ENCODE measurements around the gene KDM2B.
"Not testable (repeated sequence)": the region's sequence is repeated elsewhere in the genome, so short reads cannot be mapped to it uniquely, and the experiment has no call there.

The KDM2B gene

GRCh38 chr12:121490401-121491281 is 90.2 kb downstream of the KDM2B start:
- Histone ChIP-seq H3K79me2 (ENCODE audit: low read length) (peaks cover 98% of the 10 kb centered on the region), H3K36me3 (replicated peaks; ENCODE audit: low read depth, low read length) (peaks cover 52% of the 10 kb centered on the region), H3K4me3 (ENCODE audit: low read length) (no peak overlapping the region), H3K4me1 (ENCODE audit: low read length) (no peaks in the 10 kb centered on the region), H3K9me3 (ENCODE audit: insufficient read depth, low read length) (no peaks in the 10 kb centered on the region), H3K4me2 (ENCODE audit: low read length) (no peak overlapping the region), H4K20me1 (ENCODE audit: insufficient read depth, low read length) (peaks cover 83% of the 10 kb centered on the region), H2AFZ (ENCODE audit: low read depth, low read length) (no peak overlapping the region), H3K9ac (ENCODE audit: low read length) (no peak overlapping the region), H3K27me3 (ENCODE audit: low read depth, low read length) (no peaks in the 10 kb centered on the region), H3K27ac (ENCODE audit: low read length) (no peak overlapping the region)
- no peak for TF ChIP-seq CTCF (IDR thresholded peaks at IDR 0.05; ENCODE audit: low read depth, low read length)
- no peak for TF ChIP-seq EZH2phosphoT487 (IDR thresholded peaks at IDR 0.05; ENCODE audit: low read depth)

GRCh38 chr12:121489874-121490273 is 90.9 kb downstream of the KDM2B start:
- H3K4me1 ChIP-seq (ENCODE audit: low read length): no peaks in the 10 kb centered on the region
- H3K79me2 ChIP-seq (ENCODE audit: low read length): peaks cover 98% of the 10 kb centered on the region
- H3K27me3 ChIP-seq (ENCODE audit: low read depth, low read length): no peaks in the 10 kb centered on the region
- no peak overlapping the region for H3K4me2 ChIP-seq (ENCODE audit: low read length)
- no peak overlapping the region for H3K9ac ChIP-seq (ENCODE audit: low read length)
- no peak overlapping the region for H3K27ac ChIP-seq (ENCODE audit: low read length)
- H4K20me1 ChIP-seq (ENCODE audit: insufficient read depth, low read length): peaks cover 84% of the 10 kb centered on the region
- TF ChIP-seq EZH2phosphoT487 (IDR thresholded peaks at IDR 0.05; ENCODE audit: low read depth): no peak
- TF ChIP-seq CTCF (IDR thresholded peaks at IDR 0.05; ENCODE audit: low read depth, low read length): no peak
- H3K36me3 ChIP-seq (replicated peaks; ENCODE audit: low read depth, low read length): peaks cover 54% of the 10 kb centered on the region
- no peaks in the 10 kb centered on the region for H3K9me3 ChIP-seq (ENCODE audit: insufficient read depth, low read length)
- no peak overlapping the region for H2AFZ ChIP-seq (ENCODE audit: low read depth, low read length)
- no peak overlapping the region for H3K4me3 ChIP-seq (ENCODE audit: low read length)

- H3K4me3 ChIP-seq (ENCODE audit: low read length): no peak overlapping the region
- H2AFZ ChIP-seq (ENCODE audit: low read depth, low read length): no peak overlapping the region
- peaks cover 59% of the 10 kb centered on the region for H3K36me3 ChIP-seq (replicated peaks; ENCODE audit: low read depth, low read length)
- H3K4me1 ChIP-seq (ENCODE audit: low read length): no peaks in the 10 kb centered on the region
- H3K9ac ChIP-seq (ENCODE audit: low read length): no peak overlapping the region
- H3K4me2 ChIP-seq (ENCODE audit: low read length): no peak overlapping the region
- H3K9me3 ChIP-seq (ENCODE audit: insufficient read depth, low read length): no peaks in the 10 kb centered on the region
- peaks cover 99% of the 10 kb centered on the region for H3K79me2 ChIP-seq (ENCODE audit: low read length)
- H4K20me1 ChIP-seq (ENCODE audit: insufficient read depth, low read length): peaks cover 89% of the 10 kb centered on the region
- H3K27ac ChIP-seq (ENCODE audit: low read length): no peak overlapping the region
- TF ChIP-seq EZH2phosphoT487 (IDR thresholded peaks at IDR 0.05; ENCODE audit: low read depth) (no peak), CTCF (IDR thresholded peaks at IDR 0.05; ENCODE audit: low read depth, low read length) (no peak)
- no peaks in the 10 kb centered on the region for H3K27me3 ChIP-seq (ENCODE audit: low read depth, low read length)
Measured at GRCh38 chr12:121484967-121485366, 95.9 kb downstream of the KDM2B start.

GRCh38 chr12:121484564-121484963 is 96.3 kb downstream of the KDM2B start:
- not testable (repeated sequence) for H3K27ac ChIP-seq (ENCODE audit: low read length); H3K4me1 ChIP-seq (ENCODE audit: low read length); H3K9me3 ChIP-seq (ENCODE audit: insufficient read depth, low read length); H3K4me3 ChIP-seq (ENCODE audit: low read length); H3K27me3 ChIP-seq (ENCODE audit: low read depth, low read length); H3K9ac ChIP-seq (ENCODE audit: low read length); H3K4me2 ChIP-seq (ENCODE audit: low read length); H2AFZ ChIP-seq (ENCODE audit: low read depth, low read length)
- peaks cover 99% of the 10 kb centered on the region for H3K79me2 ChIP-seq (ENCODE audit: low read length)
- peaks cover 58% of the 10 kb centered on the region for H3K36me3 ChIP-seq (replicated peaks; ENCODE audit: low read depth, low read length)
- H4K20me1 ChIP-seq (ENCODE audit: insufficient read depth, low read length): peaks cover 89% of the 10 kb centered on the region

Data from OCI-LY3 (cell line).